Measurements from ENCODE around the gene KCNF1. TPM values are rescaled to one million over a fixed set of nuclear protein-coding genes. Genes with fewer than 3 reads are reported as not detected.

KCNF1 gene
- total RNA-seq, 1 experiment from 2014 or later: 0.29 TPM

- Histone ChIP-seq H3K4me3 (ENCODE audit: low read depth, low read length) (no peak overlapping the region), H3K36me3 (ENCODE audit: control insufficient read depth, insufficient read depth, low read length) (no peaks in the 10 kb centered on the region), H3K9me3 (peaks cover 9% of the 10 kb centered on the region), H3K4me1 (peaks cover 12% of the 10 kb centered on the region), H3K27me3 (replicated peaks; ENCODE audit: control insufficient read depth, insufficient read depth, low read length) (no peaks in the 10 kb centered on the region; the same call in 1 of the 2 replicates)
- Mint-ChIP-seq H3K36me3 (ENCODE audit: insufficient read depth, unreplicated experiment) (no peaks in the 10 kb centered on the region), H3K9me3 (ENCODE audit: unreplicated experiment) (peaks cover 19% of the 10 kb centered on the region), H3K27me3 (ENCODE audit: insufficient read depth, unreplicated experiment) (no peaks in the 10 kb centered on the region), H3K4me3 (ENCODE audit: unreplicated experiment) (no peak overlapping the region), H3K27ac (ENCODE audit: unreplicated experiment) (no peak overlapping the region), H3K4me1 (ENCODE audit: low read depth, unreplicated experiment) (peaks cover 13% of the 10 kb centered on the region)
- ChIA-PET CTCF (no interaction called here), POLR2A (no interaction called here)
- TF ChIP-seq, protein P1, sequence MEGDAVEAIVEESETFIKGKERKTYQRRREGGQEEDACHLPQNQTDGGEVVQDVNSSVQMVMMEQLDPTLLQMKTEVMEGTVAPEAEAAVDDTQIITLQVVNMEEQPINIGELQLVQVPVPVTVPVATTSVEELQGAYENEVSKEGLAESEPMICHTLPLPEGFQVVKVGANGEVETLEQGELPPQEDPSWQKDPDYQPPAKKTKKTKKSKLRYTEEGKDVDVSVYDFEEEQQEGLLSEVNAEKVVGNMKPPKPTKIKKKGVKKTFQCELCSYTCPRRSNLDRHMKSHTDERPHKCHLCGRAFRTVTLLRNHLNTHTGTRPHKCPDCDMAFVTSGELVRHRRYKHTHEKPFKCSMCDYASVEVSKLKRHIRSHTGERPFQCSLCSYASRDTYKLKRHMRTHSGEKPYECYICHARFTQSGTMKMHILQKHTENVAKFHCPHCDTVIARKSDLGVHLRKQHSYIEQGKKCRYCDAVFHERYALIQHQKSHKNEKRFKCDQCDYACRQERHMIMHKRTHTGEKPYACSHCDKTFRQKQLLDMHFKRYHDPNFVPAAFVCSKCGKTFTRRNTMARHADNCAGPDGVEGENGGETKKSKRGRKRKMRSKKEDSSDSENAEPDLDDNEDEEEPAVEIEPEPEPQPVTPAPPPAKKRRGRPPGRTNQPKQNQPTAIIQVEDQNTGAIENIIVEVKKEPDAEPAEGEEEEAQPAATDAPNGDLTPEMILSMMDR (IDR thresholded peaks at IDR 0.05; ENCODE audit: insufficient read depth in 1 of 2, low read depth in 1 of 2, low read length in 1 of 2, severe bottlenecking in 1 of 2, unreplicated experiment in 1 of 2): no peak
- intact Hi-C loops (cut with micrococcal nuclease; ENCODE audit: unreplicated experiment): no loop called here
- BruUV-seq (replicated peaks): no TSS peak
- DNase-seq: no peak
Observed at GRCh38 chr2:10934308-10934978, 22.7 kb downstream of the KCNF1 start.

DNA sequence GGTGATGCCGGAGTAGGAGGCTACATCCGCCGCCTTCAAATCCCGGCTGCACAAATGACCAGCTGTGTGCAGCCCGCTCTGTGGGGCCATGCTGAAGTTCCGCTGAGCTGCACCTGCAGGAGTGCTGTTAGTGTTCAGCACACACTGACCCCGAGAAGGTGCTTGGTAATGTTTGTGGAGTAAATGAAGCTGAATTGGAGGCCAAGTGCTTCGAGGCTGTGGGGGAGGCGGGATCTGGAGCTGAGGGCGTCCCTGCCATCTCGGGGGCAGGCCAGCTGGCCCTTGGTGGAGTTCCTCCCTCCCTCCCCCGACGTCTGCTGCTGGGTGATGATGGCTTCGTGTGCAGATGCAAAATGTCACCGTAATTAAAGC lies 23.2 kb downstream of the KCNF1 start:
- POLR2A ChIA-PET: no interaction called here
- intact Hi-C loops (cut with micrococcal nuclease; ENCODE audit: unreplicated experiment): no loop called here

DNA sequence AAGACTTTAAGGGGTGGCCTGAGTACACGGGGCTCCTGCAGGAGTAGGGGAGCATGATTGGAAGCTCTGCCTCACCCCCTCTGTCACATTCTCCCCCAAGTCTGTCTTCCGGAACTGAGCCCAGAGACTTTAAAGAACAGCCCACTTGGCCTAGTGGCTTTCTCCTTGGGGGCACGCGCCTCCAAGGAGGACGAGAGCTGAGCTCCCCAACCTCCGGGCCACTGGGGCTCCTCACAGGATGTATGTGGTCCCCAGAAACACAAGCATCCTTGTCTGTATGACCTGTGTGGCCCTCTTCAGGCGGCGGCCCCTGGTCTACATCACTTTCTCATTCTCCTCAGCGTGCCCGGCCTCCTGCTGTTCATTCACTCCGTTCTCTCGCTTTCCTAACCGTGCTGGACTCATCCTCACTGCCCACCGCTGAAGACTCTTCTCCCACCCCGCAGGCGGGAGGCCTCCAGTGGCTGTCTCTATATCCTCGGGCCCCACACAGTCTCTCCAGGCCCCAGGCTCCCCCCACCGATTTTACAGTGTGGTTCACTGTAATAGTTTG lies 23.7 kb downstream of the KCNF1 start:
- H3K4me3 Mint-ChIP-seq (ENCODE audit: unreplicated experiment): no peak overlapping the region
- POLR2A ChIA-PET: no interaction called here

More for the DNA sequence above, 23.2 kb downstream of the KCNF1 start:
- BruUV-seq (replicated peaks): no TSS peak
- Mint-ChIP-seq H3K4me3 (ENCODE audit: unreplicated experiment) (no peak overlapping the region), H3K9me3 (ENCODE audit: unreplicated experiment) (peaks cover 24% of the 10 kb centered on the region), H3K4me1 (ENCODE audit: low read depth, unreplicated experiment) (peaks cover 13% of the 10 kb centered on the region), H3K36me3 (ENCODE audit: insufficient read depth, unreplicated experiment) (no peaks in the 10 kb centered on the region), H3K27ac (ENCODE audit: unreplicated experiment) (no peak overlapping the region), H3K27me3 (ENCODE audit: insufficient read depth, unreplicated experiment) (no peaks in the 10 kb centered on the region)
- TF ChIP-seq, protein P1 (IDR thresholded peaks at IDR 0.05; ENCODE audit: insufficient read depth in 1 of 2, low read depth in 1 of 2, low read length in 1 of 2, severe bottlenecking in 1 of 2, unreplicated experiment in 1 of 2): no peak
- Histone ChIP-seq H3K4me3 (ENCODE audit: low read depth, low read length) (no peak overlapping the region), H3K36me3 (ENCODE audit: control insufficient read depth, insufficient read depth, low read length) (no peaks in the 10 kb centered on the region), H3K9me3 (peaks cover 10% of the 10 kb centered on the region), H3K27me3 (replicated peaks; ENCODE audit: control insufficient read depth, insufficient read depth, low read length) (no peaks in the 10 kb centered on the region; the same call in 1 of the 2 replicates), H3K4me1 (peaks cover 12% of the 10 kb centered on the region)
- CTCF ChIA-PET: no interaction called here
- DNase-seq: no peak

More for the DNA sequence above, 23.7 kb downstream of the KCNF1 start:
- intact Hi-C loops (cut with micrococcal nuclease; ENCODE audit: unreplicated experiment): no loop called here
- Histone ChIP-seq H3K9me3 (peaks cover 10% of the 10 kb centered on the region), H3K4me3 (ENCODE audit: low read depth, low read length) (no peak overlapping the region), H3K36me3 (ENCODE audit: control insufficient read depth, insufficient read depth, low read length) (no peaks in the 10 kb centered on the region), H3K27me3 (replicated peaks; ENCODE audit: control insufficient read depth, insufficient read depth, low read length) (no peaks in the 10 kb centered on the region; the same call in 1 of the 2 replicates), H3K4me1 (peaks cover 12% of the 10 kb centered on the region)
- TF ChIP-seq, protein P1 (IDR thresholded peaks at IDR 0.05; ENCODE audit: insufficient read depth in 1 of 2, low read depth in 1 of 2, low read length in 1 of 2, severe bottlenecking in 1 of 2, unreplicated experiment in 1 of 2): no peak
- Mint-ChIP-seq H3K4me1 (ENCODE audit: low read depth, unreplicated experiment) (peaks cover 13% of the 10 kb centered on the region), H3K9me3 (ENCODE audit: unreplicated experiment) (peaks cover 25% of the 10 kb centered on the region), H3K27ac (ENCODE audit: unreplicated experiment) (no peak overlapping the region), H3K27me3 (ENCODE audit: insufficient read depth, unreplicated experiment) (no peaks in the 10 kb centered on the region), H3K36me3 (ENCODE audit: insufficient read depth, unreplicated experiment) (no peaks in the 10 kb centered on the region)
- CTCF ChIA-PET: no interaction called here
- no peak for DNase-seq
- BruUV-seq (replicated peaks): no TSS peak
